Limb (tissue), 2 donors: Measurements from ENCODE around the gene CACNB3.

Experiments used
- DNase-seq, 2 donors: peaks; one replicate each; pipeline ENCODE4 v3.0.0-alpha.2; 2016; ENCODE audit errors: extremely low spot score in 2 of 2

Gene CACNB3

DNA sequence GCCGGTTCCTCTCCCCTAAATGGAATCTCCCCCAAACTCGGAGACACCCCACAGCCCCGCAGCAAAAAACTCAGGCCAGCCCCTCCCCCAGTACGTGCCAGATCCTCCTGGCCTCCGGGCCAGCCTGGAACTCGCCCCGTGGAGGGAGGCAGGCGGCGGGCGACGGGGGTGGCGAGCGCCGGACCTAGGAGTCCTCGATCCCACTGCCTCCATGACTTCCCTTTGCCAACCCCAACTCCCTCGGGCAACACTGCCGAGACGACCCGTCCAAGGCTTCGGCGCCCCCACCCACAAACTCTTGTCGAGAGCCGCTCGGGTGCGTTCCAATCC lies 29.8 kb upstream of the CACNB3 start:
- DNase-seq: peak in 1 of 2 donors; percentile 54

DNA sequence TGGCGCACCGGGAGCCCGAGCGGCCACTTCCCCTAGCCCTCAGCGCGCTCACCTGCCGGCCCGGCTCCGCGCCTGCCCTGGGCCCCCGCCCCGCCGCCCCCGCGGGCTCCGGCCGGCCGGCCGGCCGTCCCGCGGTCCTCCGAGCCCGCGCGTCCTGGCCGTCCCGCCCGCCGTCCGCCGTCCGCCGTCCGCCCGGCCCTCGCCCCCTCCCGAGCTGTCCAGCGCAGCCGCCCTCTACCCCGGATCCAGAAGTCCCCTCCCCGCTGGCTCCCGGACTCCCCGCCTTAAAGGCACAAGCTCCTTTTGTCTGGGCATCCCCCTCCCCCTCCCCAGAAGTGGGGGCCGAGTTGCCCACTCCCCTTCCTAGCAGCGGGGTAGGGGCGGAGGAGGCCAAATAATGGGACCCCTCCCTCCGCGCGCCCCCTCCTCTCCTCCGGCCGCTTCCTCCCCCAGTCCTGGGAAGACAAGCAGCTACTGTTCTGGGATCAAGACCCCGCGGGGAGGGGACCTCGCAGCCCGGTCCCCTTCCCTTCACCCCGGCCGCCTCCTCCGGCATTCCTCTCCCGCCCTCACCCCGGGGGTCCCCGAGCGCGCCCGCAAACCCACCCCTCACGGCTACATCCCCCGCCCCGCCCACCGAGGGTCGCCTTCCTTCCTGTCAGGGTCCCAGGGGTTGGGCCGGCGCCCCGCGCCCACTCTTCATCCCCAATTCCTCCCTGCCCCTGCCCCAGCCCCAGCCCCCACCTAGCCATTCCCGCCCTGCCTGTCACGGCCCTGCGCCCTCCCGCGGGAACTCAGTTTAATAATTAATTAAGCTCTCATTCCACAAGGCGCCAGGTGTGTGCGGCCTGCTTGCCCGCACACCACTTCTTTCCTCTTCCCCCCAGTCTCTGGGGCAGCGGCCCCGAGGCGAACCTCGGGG lies 29.2 kb upstream of the CACNB3 start, which contains the start of gene ADCY6:
Gene ADCY6, minus strand, starts transcription at position 236 of the 922 bp plus-strand sequence. CDS start 5,655 bp downstream, outside the sequence.
- DNase-seq: peak; percentile 76 to 86

- DNase-seq: no peak
These were observed 28.4 kb upstream of the CACNB3 start for GRCh38 chr12:48789858-48790326.

GRCh38 chr12:48793696-48794095 lies 24.6 kb upstream of the CACNB3 start:
- DNase-seq: no peak

DNA sequence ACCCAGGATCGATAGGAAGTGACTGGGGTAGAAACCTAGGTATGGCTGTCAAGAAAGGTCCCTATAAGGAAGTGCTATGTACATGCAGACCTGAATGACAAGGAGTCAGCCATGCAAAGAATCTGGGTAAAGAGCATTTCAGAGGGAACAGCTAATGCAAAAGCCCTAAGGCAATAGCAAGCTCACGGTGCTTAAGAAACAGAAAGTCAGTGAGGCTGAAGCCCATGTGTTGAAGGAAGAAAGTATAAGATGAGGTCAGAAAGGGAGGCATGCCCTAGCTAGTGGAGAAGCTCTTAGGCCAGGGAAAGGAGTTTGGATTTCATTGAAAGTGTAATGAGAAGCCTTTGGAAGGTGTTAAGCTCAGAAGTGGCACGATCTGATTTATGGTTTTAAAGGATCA lies 23.4 kb upstream of the CACNB3 start:
- no peak for DNase-seq

- peak; percentile 81 for DNase-seq
These were observed 22.5 kb upstream of the CACNB3 start for GRCh38 chr12:48795550-48796455.

DNA sequence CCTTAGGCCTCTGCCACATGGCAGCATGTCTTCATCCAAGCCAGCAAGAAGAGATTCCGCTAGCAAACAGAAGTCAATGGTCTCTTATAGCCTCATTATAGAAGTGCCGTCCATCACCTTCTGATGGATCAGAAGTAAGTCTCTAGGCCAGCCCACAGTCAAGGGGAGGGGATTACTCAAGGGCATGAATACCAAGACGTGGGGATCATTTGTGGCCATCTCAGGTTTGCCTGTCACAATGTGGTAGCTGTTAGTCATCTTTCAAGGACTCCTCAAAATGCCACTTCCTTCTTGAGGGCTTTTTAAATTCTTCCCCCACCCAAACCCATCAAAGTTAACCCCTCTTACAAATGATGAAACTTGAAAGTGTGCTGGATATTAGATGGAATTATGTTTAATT lies 21.3 kb upstream of the CACNB3 start:
- DNase-seq: no peak

DNA sequence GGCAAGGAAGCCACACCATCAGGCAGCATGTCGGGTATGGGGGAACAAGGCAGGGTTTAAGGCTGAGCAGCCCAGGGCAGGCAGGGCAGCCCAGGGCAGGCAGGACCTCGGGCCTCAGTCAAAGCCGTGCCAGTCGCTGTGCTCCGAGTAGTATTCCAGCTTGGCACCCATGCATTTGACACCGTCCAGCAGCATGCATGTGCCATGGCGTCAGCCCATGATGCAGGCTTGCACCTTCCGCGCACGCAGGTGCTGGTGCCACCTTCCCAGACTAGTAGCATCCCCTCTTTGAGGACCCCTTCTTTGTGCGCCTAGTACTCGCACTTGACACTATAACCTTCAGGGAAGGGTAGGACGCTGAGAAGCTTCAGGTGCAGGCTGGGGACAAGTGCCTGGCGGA lies 17.8 kb upstream of the CACNB3 start:
- DNase-seq: no peak

DNA sequence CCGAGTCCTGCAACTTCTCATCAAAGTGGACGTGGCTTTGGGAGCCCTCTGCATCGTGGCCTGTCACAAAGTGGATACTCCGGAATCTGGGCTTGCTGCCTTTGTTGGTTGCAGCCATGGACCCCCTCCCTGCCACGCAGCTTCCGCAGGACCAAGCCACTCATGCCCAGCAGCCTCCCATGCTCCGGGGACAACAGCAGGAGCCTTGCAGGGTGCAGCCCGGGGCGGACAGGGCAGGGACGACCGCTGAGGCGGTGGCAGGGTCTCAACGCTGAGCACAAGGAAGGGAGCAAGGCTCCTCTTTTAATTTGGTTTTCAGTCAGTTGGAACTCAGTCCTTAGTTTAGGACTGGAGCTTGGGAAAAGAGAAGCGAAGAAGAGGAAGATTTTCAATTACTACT lies 17.3 kb upstream of the CACNB3 start:
- DNase-seq: no peak

DNA sequence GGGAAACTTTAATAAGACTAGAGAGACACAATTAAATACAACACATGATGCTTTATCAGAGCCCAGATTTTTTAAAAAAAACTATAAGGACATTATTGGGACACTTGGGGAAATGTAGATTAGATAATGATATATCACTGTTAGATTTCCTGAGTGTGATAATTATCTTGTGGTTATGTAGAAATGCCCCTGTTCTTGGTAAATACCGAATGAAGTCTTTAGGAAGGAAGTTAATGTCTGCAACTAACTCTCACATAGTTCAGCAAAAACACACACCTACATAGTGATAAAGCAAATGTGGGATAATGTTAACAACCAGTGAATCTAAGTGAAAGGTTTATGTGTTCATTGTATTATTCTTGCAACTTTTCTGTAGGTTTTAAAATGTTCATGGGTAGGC lies 14.6 kb upstream of the CACNB3 start:
- DNase-seq: no peak

- DNase-seq: no peak
These were observed 10.3 kb upstream of the CACNB3 start for GRCh38 chr12:48807981-48808380.

DNA sequence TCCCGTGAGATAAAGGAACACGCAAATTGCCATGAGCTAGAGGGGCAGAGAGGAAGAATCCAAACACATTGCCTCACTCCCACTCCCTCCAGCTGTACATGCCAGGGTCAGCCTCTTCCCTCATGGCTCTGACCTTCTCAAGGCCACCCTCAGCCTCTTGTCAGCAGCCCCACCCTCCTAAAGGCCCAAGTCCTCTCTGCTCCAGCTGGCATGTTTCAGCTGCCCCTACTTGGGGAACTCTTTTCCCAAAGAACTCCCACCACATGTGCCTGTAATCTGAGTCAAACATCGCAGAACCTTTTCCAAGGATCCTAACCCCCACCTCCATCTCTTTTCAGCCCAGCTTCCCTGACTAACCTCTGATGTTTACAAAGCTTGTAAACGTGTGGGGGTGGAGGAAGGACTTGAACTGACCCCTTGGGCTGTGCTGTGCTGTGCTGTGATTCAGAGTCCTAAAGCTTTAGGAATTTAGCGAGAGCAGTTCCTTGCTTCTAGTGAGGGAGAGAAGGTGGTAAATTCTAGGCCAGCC lies 7.3 kb upstream of the CACNB3 start:
- DNase-seq: no peak

GRCh38 chr12:48811437-48812090 lies 6.7 kb upstream of the CACNB3 start:
- no peak for DNase-seq

DNA sequence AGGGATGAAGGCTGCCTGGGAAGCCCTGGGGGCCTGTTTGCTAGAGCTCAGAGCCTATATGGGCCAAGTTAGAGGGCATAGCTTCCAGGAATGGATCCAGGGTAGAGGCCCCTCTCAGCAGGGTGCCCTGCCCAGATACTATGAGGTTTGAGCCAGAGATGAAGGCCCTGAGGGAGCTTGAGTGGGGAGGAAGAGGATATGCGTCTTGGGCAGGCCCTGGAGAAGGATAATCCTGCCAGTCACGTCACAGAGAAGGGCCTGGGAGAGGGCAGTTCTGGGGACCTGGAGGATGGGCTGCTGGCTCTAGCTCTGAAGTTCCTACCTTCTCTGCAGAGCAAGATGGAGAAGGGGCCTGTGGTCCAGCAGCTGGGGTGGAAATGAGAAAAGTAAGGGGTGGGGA lies 5.9 kb upstream of the CACNB3 start:
- DNase-seq: no peak

- peak in 1 of 2 donors; percentile 40 for DNase-seq
These were observed 4.6 kb upstream of the CACNB3 start for GRCh38 chr12:48813465-48814261.

- DNase-seq: peak; percentile 48 to 89
These were observed 3.8 kb upstream of the CACNB3 start for GRCh38 chr12:48814262-48815125.

DNA sequence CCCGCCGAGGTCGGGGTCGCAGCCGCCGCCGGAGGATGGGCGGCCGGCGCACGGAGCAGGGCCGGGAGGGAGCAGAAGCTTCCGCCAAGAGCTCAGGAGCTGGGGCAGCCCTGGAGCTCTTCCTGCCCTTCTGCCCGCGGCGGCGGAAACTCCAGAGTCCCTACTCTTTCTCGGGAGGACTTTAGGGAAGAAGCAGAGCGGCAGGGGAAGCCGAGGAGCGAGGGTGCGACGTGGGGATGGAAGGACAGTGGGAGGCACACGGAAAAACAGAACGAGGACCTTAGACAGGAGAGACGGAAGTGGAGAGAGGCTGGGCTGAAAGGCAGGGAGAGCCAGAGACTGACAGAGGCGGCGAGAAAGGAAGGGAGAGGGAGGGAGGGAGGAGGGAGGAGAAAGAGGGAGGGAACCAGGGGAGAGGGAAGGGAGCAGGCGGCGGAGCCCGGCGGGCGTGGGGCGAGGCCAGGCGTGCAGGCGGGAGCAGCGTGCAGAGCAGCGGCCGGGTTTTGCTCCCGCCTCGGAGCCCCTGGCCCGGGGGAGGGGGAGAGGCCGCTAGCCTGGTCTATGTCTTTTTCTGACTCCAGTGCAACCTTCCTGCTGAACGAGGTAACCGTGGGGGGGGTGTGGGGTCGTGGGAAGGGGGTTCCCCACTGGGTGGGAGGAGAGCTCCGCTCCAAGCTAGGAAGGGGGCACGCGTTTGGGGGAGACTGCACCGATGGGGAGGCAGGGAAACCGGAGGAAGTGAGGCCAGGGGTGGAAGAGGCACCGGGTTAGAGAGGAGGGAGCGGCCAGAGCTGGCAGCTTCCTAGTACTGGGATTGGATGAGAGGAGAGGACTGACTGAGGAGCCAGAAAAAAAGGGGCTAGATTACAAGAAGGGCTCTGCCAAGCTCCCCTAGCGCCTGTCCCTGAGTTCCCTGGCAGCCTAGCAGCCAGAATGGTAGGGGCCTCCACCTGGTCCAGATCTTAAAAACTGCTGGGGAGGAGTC lies 2.9 kb upstream of the CACNB3 start:
- DNase-seq: peak; percentile 89 to 91

- DNase-seq: peak in 1 of 2 donors; percentile 8
These were observed 2.0 kb upstream of the CACNB3 start for GRCh38 chr12:48816143-48816854.
